Measurements from ENCODE around the gene SPOCK1.
"Not testable (repeated sequence)": the region's sequence is repeated elsewhere in the genome, so short reads cannot be mapped to it uniquely, and the experiment has no call there.

SPOCK1 gene

DNA sequence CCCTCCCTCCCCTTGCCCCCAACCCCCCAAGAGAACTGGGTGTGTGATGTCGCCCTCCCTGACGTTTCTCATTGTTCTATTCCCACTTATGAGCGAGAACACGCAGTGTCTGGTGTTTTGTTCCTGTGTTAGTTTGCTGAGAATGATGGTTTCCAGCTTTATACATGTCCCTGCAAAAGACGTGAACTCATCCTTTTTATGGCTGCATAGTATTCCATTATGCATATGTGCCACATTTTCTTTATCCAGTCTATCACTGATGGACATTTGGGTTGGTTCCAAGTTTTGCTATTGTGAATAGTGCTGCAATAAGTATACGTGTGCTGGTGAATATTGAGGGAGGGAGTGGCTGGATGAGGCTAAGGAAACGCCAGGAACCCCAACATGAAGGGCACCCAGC lies 108.1 kb downstream of the SPOCK1 start:
- not testable (repeated sequence) for H3K9me3 ChIP-seq (ENCODE audit: insufficient read depth, low read depth, low read length); H3K9ac ChIP-seq (ENCODE audit: low read depth, low read length); H3K27ac ChIP-seq (ENCODE audit: low read length); H3K36me3 ChIP-seq (ENCODE audit: insufficient read depth, low read depth, low read length); H3K4me3 ChIP-seq (ENCODE audit: low read length); H3K4me1 ChIP-seq (ENCODE audit: insufficient read depth, low read length); H3K27me3 ChIP-seq (ENCODE audit: insufficient read depth, low read length)

DNA sequence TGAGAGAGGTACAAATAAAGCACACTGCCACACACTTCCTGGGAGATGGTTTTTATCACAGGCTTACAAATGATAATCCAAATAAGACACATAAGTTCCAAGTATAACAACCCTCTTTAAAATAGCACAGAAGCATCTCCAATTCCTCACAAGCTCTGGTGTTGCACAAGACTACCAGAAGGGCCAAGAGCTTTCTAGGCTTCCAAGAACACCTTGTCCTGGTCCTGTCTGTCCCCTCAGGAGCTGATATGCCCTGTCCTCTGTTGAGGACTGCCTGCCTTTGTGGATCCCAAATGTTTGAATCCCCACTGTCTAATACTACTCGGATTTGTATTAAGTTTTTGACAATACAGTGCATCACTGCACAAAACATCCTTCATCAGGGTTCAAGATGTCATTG lies 110.1 kb downstream of the SPOCK1 start:
- no peaks in the 10 kb centered on the region for H3K4me1 ChIP-seq (ENCODE audit: insufficient read depth, low read length)
- H3K27me3 ChIP-seq (ENCODE audit: insufficient read depth, low read length) = no peaks in the 10 kb centered on the region
- no peak overlapping the region for H3K4me3 ChIP-seq (ENCODE audit: low read length)
- no peak overlapping the region for H3K27ac ChIP-seq (ENCODE audit: low read length)
- peaks cover 7% of the 10 kb centered on the region; the same call in 1 of the 2 replicates for H3K9me3 ChIP-seq (ENCODE audit: insufficient read depth, low read depth, low read length)
- H3K9ac ChIP-seq (ENCODE audit: low read depth, low read length) = no peak overlapping the region
- no peaks in the 10 kb centered on the region for H3K36me3 ChIP-seq (ENCODE audit: insufficient read depth, low read depth, low read length)

GRCh38 chr5:137385064-137385463 lies 114.1 kb downstream of the SPOCK1 start:
- Histone ChIP-seq H3K36me3 (ENCODE audit: insufficient read depth, low read depth, low read length) (no peaks in the 10 kb centered on the region), H3K4me1 (ENCODE audit: insufficient read depth, low read length) (no peaks in the 10 kb centered on the region), H3K4me3 (ENCODE audit: low read length) (no peak overlapping the region), H3K9ac (ENCODE audit: low read depth, low read length) (no peak overlapping the region), H3K9me3 (ENCODE audit: insufficient read depth, low read depth, low read length) (peaks cover 39% of the 10 kb centered on the region), H3K27me3 (ENCODE audit: insufficient read depth, low read length) (no peaks in the 10 kb centered on the region), H3K27ac (ENCODE audit: low read length) (no peak overlapping the region)

DNA sequence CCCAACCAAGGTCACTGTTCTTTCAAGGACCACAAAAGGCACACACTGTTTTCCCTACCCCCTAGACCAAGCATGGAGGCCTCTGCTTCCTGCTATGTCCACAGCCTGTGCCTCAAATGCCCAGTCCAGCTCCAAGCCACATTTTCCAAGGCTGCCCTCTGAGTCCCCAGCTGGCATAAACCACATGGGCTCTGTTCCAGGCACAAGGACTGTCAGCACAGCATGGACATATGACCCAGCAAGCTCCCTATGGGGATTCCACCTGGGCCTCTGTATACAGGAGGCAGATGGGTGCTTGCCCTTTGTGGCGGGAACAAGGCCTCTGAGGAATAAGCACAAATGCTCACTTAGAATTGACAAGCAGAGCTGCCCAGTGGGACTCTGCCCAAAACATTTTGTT lies 115.2 kb downstream of the SPOCK1 start:
- H3K27me3 ChIP-seq (ENCODE audit: insufficient read depth, low read length) = no peaks in the 10 kb centered on the region
- H3K9ac ChIP-seq (ENCODE audit: low read depth, low read length) = no peak overlapping the region
- H3K9me3 ChIP-seq (ENCODE audit: insufficient read depth, low read depth, low read length) = peaks cover 39% of the 10 kb centered on the region
- no peak overlapping the region for H3K4me3 ChIP-seq (ENCODE audit: low read length)
- no peaks in the 10 kb centered on the region for H3K36me3 ChIP-seq (ENCODE audit: insufficient read depth, low read depth, low read length)
- H3K27ac ChIP-seq (ENCODE audit: low read length) = no peak overlapping the region
- no peaks in the 10 kb centered on the region for H3K4me1 ChIP-seq (ENCODE audit: insufficient read depth, low read length)

DNA sequence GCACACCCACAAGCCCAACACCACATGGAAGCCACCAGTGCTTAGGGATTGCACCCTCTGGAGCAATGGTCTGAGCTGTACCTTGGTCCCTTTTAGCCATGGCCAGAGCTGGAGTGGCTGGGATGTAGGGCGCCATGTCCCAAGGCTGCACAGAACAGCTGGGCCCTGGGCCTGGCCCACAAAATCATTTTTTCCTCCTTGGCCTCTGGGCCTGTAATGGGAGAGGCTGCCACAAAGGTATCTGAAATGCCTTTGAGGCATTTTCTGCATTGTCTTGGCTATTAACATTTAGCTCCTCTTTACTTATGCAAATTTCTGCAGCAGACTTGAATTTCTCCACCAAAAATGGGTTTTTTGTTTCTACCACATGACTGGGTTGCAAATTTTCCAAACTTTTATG lies 117.6 kb downstream of the SPOCK1 start:
- Histone ChIP-seq H3K4me3 (ENCODE audit: low read length) (no peak overlapping the region), H3K4me1 (ENCODE audit: insufficient read depth, low read length) (no peaks in the 10 kb centered on the region), H3K9me3 (ENCODE audit: insufficient read depth, low read depth, low read length) (peaks cover 39% of the 10 kb centered on the region), H3K27me3 (ENCODE audit: insufficient read depth, low read length) (no peaks in the 10 kb centered on the region), H3K9ac (ENCODE audit: low read depth, low read length) (no peak overlapping the region), H3K36me3 (ENCODE audit: insufficient read depth, low read depth, low read length) (no peaks in the 10 kb centered on the region), H3K27ac (ENCODE audit: low read length) (no peak overlapping the region)

- no peak overlapping the region for H3K9ac ChIP-seq (ENCODE audit: low read depth, low read length)
- H3K27me3 ChIP-seq (ENCODE audit: insufficient read depth, low read length) = no peaks in the 10 kb centered on the region
- no peak overlapping the region for H3K27ac ChIP-seq (ENCODE audit: low read length)
- no peaks in the 10 kb centered on the region for H3K4me1 ChIP-seq (ENCODE audit: insufficient read depth, low read length)
- H3K4me3 ChIP-seq (ENCODE audit: low read length) = no peak overlapping the region
- H3K9me3 ChIP-seq (ENCODE audit: insufficient read depth, low read depth, low read length) = peaks cover 32% of the 10 kb centered on the region
- H3K36me3 ChIP-seq (ENCODE audit: insufficient read depth, low read depth, low read length) = no peaks in the 10 kb centered on the region
These were observed 119.4 kb downstream of the SPOCK1 start for GRCh38 chr5:137379555-137380286.

DNA sequence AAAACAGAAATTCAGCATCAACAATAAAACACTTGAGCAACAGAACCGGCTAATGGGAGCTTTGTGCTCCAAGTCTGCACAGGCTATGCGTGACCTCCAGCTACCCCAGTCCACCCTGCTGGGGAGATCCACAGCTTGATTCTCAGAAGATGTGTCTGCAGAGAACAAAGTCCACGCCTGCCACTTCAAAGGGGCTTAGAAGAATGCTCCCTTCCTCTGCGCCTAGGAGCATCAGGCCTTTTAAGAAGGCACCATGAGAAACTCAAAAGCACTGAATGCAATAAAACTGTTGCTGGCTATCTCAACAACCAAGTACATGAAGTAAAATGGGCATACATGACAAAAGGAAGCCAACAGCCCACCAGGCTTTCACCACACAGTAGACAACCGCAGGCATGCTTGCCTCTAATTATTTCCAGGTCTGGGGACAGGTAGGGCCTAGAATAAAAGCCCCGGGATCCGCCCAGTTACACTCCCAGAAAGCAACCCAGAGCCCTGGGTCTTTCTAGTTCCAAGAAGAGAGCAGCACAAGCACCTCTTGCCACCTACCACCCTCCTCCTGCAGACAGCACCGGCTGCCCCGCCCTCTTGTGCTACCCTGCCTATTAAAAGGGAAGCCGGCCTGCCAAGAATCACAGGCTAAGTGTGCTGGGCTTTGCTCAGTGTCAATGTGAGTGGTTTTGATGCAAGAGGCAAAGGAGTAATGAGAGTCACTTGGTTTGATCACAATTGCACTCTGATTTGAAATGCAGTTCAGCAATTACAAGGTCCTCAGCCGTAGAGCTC lies 123.2 kb downstream of the SPOCK1 start:
- no peak overlapping the region for H3K4me3 ChIP-seq (ENCODE audit: low read length)
- H3K27me3 ChIP-seq (ENCODE audit: insufficient read depth, low read length) = no peaks in the 10 kb centered on the region
- peaks cover 8% of the 10 kb centered on the region for H3K9me3 ChIP-seq (ENCODE audit: insufficient read depth, low read depth, low read length)
- no peaks in the 10 kb centered on the region for H3K4me1 ChIP-seq (ENCODE audit: insufficient read depth, low read length)
- H3K36me3 ChIP-seq (ENCODE audit: insufficient read depth, low read depth, low read length) = no peaks in the 10 kb centered on the region
- no peak overlapping the region for H3K9ac ChIP-seq (ENCODE audit: low read depth, low read length)
- H3K27ac ChIP-seq (ENCODE audit: low read length) = no peak overlapping the region

DNA sequence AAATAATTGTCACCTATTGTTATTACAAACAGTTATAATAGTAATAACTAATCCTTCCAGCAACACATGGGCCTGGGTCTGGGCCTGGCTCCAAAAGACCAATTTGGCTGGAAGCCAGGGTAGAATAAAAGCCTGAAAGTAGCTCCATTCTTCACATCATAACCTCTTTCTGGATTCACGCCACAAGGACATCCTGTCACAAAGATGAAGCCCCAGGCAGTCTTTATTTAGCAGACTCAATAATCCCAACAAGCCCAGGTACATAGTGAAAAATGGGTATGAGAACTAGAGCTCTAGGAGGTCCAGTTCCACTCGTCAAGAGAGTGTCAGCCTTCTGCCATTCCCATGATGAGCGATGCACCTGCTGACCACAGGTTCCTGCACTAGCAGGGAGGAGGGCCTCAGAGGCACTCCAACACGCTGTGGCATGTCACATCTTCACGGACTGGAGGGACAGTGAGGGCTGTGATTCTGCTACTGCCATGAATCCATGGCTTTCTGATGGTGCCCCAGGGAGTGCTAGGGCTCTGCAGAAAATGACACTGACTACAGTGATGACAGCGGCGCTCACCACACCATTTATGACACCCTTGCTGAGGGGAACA lies 124.9 kb downstream of the SPOCK1 start:
- H3K4me3 ChIP-seq (ENCODE audit: low read length) = no peak overlapping the region
- no peaks in the 10 kb centered on the region for H3K27me3 ChIP-seq (ENCODE audit: insufficient read depth, low read length)
- no peaks in the 10 kb centered on the region for H3K36me3 ChIP-seq (ENCODE audit: insufficient read depth, low read depth, low read length)
- H3K9me3 ChIP-seq (ENCODE audit: insufficient read depth, low read depth, low read length) = no peaks in the 10 kb centered on the region
- H3K4me1 ChIP-seq (ENCODE audit: insufficient read depth, low read length) = no peaks in the 10 kb centered on the region
- no peak overlapping the region for H3K9ac ChIP-seq (ENCODE audit: low read depth, low read length)
- no peak overlapping the region for H3K27ac ChIP-seq (ENCODE audit: low read length)

GRCh38 chr5:137372773-137373160 lies 126.4 kb downstream of the SPOCK1 start:
- no peaks in the 10 kb centered on the region for H3K27me3 ChIP-seq (ENCODE audit: insufficient read depth, low read length)
- H3K4me3 ChIP-seq (ENCODE audit: low read length) = no peak overlapping the region
- no peaks in the 10 kb centered on the region for H3K36me3 ChIP-seq (ENCODE audit: insufficient read depth, low read depth, low read length)
- H3K27ac ChIP-seq (ENCODE audit: low read length) = no peak overlapping the region
- no peaks in the 10 kb centered on the region for H3K4me1 ChIP-seq (ENCODE audit: insufficient read depth, low read length)
- no peaks in the 10 kb centered on the region for H3K9me3 ChIP-seq (ENCODE audit: insufficient read depth, low read depth, low read length)
- no peak overlapping the region for H3K9ac ChIP-seq (ENCODE audit: low read depth, low read length)

- Histone ChIP-seq H3K4me3 (ENCODE audit: low read length) (no peak overlapping the region), H3K36me3 (ENCODE audit: insufficient read depth, low read depth, low read length) (no peaks in the 10 kb centered on the region), H3K9me3 (ENCODE audit: insufficient read depth, low read depth, low read length) (no peaks in the 10 kb centered on the region), H3K9ac (ENCODE audit: low read depth, low read length) (no peak overlapping the region), H3K27ac (ENCODE audit: low read length) (no peak overlapping the region), H3K27me3 (ENCODE audit: insufficient read depth, low read length) (no peaks in the 10 kb centered on the region), H3K4me1 (ENCODE audit: insufficient read depth, low read length) (no peaks in the 10 kb centered on the region)
These were observed 126.9 kb downstream of the SPOCK1 start for GRCh38 chr5:137372016-137372772.

DNA sequence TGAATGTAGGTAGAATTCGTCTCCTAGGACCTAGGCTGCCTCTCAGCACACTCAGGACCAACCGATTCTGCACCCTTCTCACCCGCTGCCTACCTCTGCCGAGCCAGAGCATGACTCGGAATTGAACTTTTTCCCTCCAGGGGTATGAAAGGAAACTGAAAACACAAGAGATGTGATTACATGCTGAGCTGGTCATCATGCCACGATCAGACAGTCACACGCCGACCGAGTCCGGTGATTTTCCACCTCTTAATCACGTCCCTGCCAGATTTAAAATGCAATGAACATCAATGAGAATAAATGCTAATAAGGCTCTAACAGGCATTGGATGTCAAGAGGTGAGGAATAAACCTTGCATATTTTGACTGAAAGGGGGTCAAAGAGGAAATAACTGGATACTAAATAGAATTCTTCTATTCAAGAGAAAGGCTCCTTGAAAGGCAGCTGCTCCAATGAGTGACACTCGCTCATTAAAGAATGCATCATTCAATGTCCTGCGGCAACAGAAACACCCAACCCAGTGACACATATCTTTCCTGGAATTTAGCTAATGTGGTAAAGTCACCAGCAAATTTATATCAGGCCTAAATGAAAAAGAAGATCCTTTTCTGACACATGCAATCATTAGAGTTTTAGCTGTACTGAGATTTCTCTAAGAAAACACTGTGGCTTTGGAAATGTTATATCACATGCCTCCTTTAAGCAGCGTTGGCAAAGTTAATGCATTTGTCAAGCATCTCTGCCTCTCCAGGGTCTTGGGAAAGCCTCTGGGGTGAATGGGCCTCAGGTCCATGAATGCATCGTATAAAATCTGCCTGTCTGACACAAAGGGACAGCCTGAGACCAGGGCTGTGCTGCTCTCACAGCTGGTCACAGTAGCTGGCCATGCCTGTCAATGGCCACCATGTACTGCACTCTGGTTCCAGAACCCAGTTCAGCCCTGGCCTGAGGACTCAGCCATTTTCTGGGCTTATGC lies 128.7 kb downstream of the SPOCK1 start:
- Histone ChIP-seq H3K9ac (ENCODE audit: low read depth, low read length) (no peak overlapping the region), H3K36me3 (ENCODE audit: insufficient read depth, low read depth, low read length) (no peaks in the 10 kb centered on the region)

More for the DNA sequence above, 128.7 kb downstream of the SPOCK1 start:
- Histone ChIP-seq H3K27me3 (ENCODE audit: insufficient read depth, low read length) (no peaks in the 10 kb centered on the region), H3K27ac (ENCODE audit: low read length) (no peak overlapping the region), H3K4me1 (ENCODE audit: insufficient read depth, low read length) (no peaks in the 10 kb centered on the region), H3K9me3 (ENCODE audit: insufficient read depth, low read depth, low read length) (no peaks in the 10 kb centered on the region), H3K4me3 (ENCODE audit: low read length) (no peak overlapping the region)

All from iPS-20b (cell line).